GM18909 (cell line): ENCODE measurements around the gene DENND1A.
"Not testable (repeated sequence)": the region's sequence is repeated elsewhere in the genome, so short reads cannot be mapped to it uniquely, and the experiment has no call there.

Experiments used
- ATAC-seq: cut with Tn5 transposase; IDR thresholded peaks from one replicate; pipeline ENCODE4 v1.9.1; 2021; ENCODE audit warnings: mild to moderate bottlenecking; ENCODE audit not compliant: unreplicated experiment, poor library complexity

Gene DENND1A

DNA sequence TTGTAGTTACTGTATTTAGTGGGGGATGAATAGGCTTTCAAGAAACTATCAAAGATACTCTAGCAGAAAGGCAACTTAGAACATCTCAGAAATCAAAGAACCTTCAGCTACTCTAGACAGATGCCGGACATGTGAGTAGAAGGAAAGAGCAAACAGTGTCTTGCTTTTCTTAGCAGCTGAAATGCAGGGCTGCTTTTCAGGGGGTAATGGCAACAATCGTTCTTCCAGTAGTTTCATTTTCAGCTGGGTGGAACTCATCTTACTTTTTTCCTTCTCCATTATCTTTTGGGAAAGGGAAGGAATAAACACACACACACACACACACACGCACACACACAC is 292.4 kb downstream of the DENND1A start:
- ATAC-seq: no peak

DNA sequence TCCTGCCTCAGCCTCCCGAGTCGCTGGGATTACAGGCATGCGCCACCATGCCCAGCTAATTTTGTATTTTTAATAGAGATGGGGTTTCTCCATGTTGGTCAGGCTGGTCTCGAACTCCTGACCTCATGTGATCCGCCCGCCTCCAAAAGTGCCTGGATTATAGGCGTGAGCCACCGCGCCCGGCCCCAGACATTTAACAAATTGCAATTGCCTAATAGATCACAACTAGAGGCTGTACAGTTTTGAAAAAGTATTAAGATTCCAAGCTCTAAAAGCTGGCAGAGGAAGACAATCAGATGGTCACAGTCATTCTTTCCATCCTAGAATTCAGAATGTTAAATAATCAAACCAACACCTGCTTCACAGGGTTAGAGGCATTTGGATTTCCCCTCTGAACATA is 293.1 kb downstream of the DENND1A start:
- ATAC-seq: not testable (repeated sequence)

GRCh38 chr9:123631862-123632261 is 298.1 kb downstream of the DENND1A start:
- no peak for ATAC-seq

DNA sequence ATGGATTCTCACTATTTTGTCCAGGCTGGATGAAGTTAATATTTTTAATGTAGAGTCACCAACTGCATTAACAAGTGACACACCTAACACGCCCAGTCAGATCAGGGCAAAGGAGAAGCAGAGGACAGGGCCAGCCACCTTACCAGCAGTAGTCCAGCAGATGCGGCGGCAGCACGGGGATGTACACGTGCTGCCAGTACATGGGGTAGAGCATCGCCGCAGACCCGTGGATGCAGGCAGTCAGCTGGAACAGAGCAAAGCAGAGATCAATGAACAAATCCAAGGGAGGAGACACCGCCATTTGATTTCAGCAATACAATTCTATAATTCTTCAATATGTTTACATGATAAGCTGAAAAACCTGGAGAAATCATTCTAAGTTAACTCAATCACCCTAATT is 299.7 kb downstream of the DENND1A start:
- no peak for ATAC-seq

DNA sequence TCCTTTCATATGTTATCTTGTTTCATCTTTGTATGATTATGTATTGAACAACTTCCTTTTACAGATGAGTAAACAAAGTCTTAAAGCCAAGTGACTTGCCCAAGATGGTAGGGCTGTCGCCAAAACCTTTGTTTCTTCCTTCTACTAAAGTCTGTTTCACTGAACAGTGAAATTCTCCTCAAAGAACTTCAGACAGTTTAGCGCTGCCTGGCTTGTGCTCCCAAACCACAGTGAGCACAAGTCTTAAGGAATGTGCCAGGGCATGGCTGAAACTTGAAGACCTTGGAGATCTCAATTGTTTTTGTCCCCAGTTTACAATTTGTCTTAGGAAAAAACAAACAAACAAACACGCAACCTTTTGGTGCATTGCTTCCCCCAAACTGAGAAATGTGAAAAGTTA is 300.4 kb downstream of the DENND1A start:
- no peak for ATAC-seq

GRCh38 chr9:123622711-123623241 is 307.1 kb downstream of the DENND1A start:
- ATAC-seq: no peak

- no peak for ATAC-seq
These were observed 309.7 kb downstream of the DENND1A start for GRCh38 chr9:123620239-123620638.

GRCh38 chr9:123617952-123618678 is 311.8 kb downstream of the DENND1A start:
- ATAC-seq: no peak

GRCh38 chr9:123617286-123617685 is 312.6 kb downstream of the DENND1A start:
- no peak for ATAC-seq

GRCh38 chr9:123616707-123617106 is 313.2 kb downstream of the DENND1A start:
- no peak for ATAC-seq

- ATAC-seq: no peak
These were observed 314.5 kb downstream of the DENND1A start for GRCh38 chr9:123615381-123615780.

DNA sequence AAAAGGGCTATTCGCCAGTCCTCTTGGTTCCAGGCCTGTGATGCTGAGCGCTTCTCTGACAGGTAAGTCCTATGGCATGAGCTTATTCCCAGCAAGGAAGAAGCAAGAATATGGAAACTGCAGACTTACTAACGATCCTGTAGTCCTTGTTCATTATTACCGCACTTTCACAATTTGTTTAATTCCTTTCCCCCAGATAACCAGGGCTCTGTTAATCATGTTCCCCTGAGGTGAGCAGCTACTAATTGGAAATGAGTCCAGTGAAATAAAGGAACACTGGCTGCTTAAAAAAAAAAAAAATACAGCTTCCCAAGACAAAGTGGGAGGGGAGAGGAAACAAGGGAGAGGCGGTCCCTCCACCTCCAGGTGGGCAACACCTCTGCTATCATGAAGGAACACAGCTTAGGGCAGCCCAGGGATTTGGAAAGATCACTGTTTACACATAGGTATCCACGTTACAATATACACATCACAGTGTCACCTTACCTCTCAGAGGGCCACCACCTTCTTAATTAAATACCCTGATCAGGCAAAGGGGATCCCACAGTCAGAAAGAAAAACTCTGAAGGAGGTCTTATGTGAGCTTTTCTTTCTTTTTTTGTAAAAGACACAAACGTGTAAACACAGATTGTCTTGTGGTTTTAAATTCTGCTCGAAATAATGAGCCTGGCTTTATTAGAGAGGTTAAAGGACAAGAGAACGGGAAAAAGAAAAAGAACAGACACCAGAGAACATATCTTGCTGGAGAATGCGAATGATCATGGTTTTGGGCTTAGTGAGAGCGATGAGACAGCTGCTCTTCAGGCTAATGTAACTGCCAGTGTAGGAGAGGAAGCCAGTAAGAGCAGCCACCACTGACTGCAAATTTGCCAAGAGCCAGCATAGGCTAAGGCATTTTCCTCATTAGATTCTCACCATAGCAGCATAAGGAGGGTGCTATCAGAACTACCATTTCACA is 315.3 kb downstream of the DENND1A start:
- no peak for ATAC-seq

GRCh38 chr9:123611226-123611625 is 318.7 kb downstream of the DENND1A start:
- no peak for ATAC-seq

GRCh38 chr9:123609844-123610243 is 320.1 kb downstream of the DENND1A start:
- no peak for ATAC-seq

DNA sequence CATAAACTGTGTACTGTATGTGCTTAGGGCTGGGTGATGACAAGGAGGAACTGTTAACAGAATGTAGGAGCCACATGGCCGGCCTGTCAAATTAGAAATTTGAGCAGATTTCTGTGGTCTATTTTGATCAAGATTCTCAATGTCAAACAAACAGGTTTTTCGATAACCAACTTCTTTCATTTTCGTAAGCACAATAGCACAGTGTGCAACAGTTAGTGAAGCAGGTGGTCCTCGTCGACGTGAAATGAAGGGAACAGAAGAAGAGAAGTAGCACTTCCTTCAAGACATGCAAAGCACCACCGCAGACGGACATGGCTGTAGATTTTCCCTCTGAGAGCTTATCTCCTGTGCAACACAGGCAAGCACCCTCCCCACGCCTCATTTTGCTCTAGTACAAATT is 321.8 kb downstream of the DENND1A start:
- ATAC-seq: peak; percentile 96

DNA sequence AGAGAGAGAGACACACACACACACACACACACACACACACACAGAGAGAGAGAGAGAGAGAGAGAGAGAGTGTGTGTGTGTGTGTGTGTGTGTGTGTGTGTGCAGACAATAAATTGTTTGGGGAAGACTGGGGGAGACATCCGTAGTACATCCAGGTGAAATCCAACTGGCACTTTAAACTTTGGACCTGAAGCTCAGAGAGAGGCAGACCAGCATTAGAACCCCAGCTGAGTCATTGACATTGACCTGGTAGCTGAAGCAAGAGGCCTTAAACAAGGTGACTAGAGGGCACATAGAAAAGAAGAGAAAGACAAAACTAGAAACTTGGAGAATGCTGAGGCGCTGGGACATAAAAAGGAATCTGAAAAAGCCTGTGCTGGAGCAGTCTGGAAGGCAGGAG is 322.4 kb downstream of the DENND1A start:
- no peak for ATAC-seq

- no peak for ATAC-seq
These were observed 323.8 kb downstream of the DENND1A start for GRCh38 chr9:123606141-123606540.

DNA sequence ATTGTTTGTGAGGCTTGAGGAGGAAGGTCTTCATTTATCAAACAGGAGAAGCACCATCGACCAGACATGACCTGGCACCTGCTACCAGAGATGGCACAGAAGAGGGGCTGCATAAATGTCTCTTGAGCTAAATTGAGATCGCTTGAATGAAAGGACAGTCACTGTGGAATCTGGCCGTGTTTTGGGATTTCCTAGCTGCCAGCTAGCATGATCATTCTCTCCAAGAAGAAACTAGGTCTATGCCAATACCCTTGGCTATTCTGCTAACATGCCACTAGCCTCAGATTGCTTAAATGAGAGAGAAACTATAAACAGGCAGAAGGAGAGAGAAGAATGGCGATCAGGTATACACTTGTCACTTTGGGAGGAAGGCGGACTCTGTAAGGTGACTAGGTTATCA is 324.6 kb downstream of the DENND1A start:
- no peak for ATAC-seq

DNA sequence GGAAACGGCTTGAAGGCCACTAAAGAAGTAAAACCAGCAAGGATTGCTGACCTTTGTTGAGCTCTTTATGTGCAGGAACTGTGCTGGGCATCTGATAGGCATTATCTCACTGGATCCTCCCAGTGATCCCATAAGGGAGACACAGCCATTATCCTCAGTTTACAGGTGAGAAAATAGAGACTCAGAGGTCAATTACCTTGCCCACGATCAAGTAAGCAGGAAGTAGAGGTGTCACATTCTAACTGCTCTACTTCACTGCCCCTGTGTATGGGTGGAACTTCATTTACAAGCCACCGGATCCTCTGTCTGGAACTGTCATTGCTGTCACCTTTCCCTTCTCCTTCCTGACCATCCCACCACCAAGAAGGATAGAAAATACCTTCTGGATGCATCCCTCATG is 325.1 kb downstream of the DENND1A start:
- no peak for ATAC-seq

GRCh38 chr9:123601828-123602227 is 328.1 kb downstream of the DENND1A start:
- ATAC-seq: no peak

GRCh38 chr9:123599781-123600180 is 330.1 kb downstream of the DENND1A start:
- ATAC-seq: no peak
